IMR-90 (cell line): ENCODE data around the gene CNST. TPM values are rescaled to one million over a fixed set of nuclear protein-coding genes. Genes with fewer than 3 reads are reported as not detected.
A peak's percentile ranks its signal among the peaks of the same experiment; 100 is the strongest.

Experiments
- ATAC-seq: fragments of 200-7000 bp; cut with Tn5 transposase; 2 replicates; pipeline ENCODE4 v1.9.1; 2020; ENCODE audit warnings: low read depth, mild to moderate bottlenecking, moderate library complexity
- BruUV-seq: library from RNA; stranded (reverse); fragments of 400-500 nt; replicated peaks from 2 replicates; lab custom pipeline; 2021; lab: Mats Ljungman, UMichigan
- CTCF ChIA-PET: fragments of 300-600 bp; formaldehyde crosslinking; extraction: SDS; loops from one replicate; lab custom pipeline; 2021; ENCODE audit warnings: antibody characterized with exemption; lab: Yijun Ruan, JAX
- POLR2A ChIA-PET: fragments of 300-600 bp; sonication (Branson Sonifier 250); formaldehyde crosslinking; loops from one replicate; lab custom pipeline; 2022; ENCODE audit warnings: antibody characterized with exemption; ENCODE audit not compliant: unreplicated experiment; lab: Charles Lee
- DNase-seq: peaks from one replicate; pipeline ENCODE4 v3.0.0; 2013
- H2AFZ ChIP-seq: replicated peaks from 2 replicates; pipeline ENCODE3; 2013; ENCODE audit warnings: low read length, mild to moderate bottlenecking; ENCODE audit not compliant: poor library complexity
- H2AK5ac ChIP-seq: 2 replicates; pipeline ENCODE4 v1.6.1; 2013; ENCODE audit warnings: low read depth, low read length, inconsistent platforms
- H2AK9ac ChIP-seq: replicated peaks from 2 replicates; pipeline ENCODE3; 2013; ENCODE audit warnings: mild to moderate bottlenecking, low read depth, low read length, moderate library complexity; ENCODE audit not compliant: poor library complexity
- H2BK120ac ChIP-seq: 2 replicates; pipeline ENCODE4 v1.6.1; 2013; ENCODE audit warnings: low read depth, low read length, inconsistent platforms
- H2BK15ac ChIP-seq: 3 replicates; pipeline ENCODE4 v1.6.1; 2013; ENCODE audit warnings: low read depth, low read length, inconsistent platforms
- H2BK20ac ChIP-seq: 2 replicates; pipeline ENCODE4 v1.6.1; 2013; ENCODE audit warnings: low read depth, mild to moderate bottlenecking, inconsistent platforms, low read length, moderate library complexity
- H2BK5ac ChIP-seq: 2 replicates; pipeline ENCODE4 v1.6.1; 2013; ENCODE audit warnings: mild to moderate bottlenecking, low read depth, low read length, inconsistent platforms; ENCODE audit not compliant: poor library complexity, severe bottlenecking
- H3K14ac ChIP-seq: replicated peaks from 2 replicates; pipeline ENCODE4 v1.6.1; 2013; ENCODE audit warnings: low read depth, low read length, inconsistent platforms
- H3K18ac ChIP-seq: 2 replicates; pipeline ENCODE4 v1.6.1; 2013; ENCODE audit warnings: low read depth, low read length, control low read depth
- H3K23ac ChIP-seq: 2 replicates; pipeline ENCODE4 v1.6.1; 2013; ENCODE audit warnings: low read depth, low read length, inconsistent platforms
- H3K27ac ChIP-seq: 2 replicates; pipeline ENCODE4 v1.5.1; 2013; ENCODE audit warnings: mild to moderate bottlenecking, control low read depth, low read length; ENCODE audit not compliant: insufficient read depth
- H3K27me3 ChIP-seq: 2 replicates; pipeline ENCODE4 v1.6.1; 2013; ENCODE audit warnings: low read length; ENCODE audit not compliant: control insufficient read depth, insufficient read depth
- H3K36me3 ChIP-seq: 2 replicates; pipeline ENCODE4 v1.6.1; 2013; ENCODE audit warnings: low read length, mixed read lengths; ENCODE audit not compliant: control insufficient read depth, insufficient read depth
- H3K4ac ChIP-seq: 2 replicates; pipeline ENCODE4 v1.6.1; 2013; ENCODE audit warnings: low read depth, low read length, inconsistent platforms
- H3K4me1 ChIP-seq: 2 replicates; pipeline ENCODE4 v1.6.1; 2013; ENCODE audit warnings: low read length, mixed read lengths; ENCODE audit not compliant: control insufficient read depth, insufficient read depth
- H3K4me2 ChIP-seq: 2 replicates; pipeline ENCODE4 v1.6.1; 2013; ENCODE audit warnings: low read depth, mild to moderate bottlenecking, control low read depth, low read length, moderate library complexity
- H3K4me3 ChIP-seq: 2 replicates; pipeline ENCODE4 v1.5.1; 2013; ENCODE audit warnings: low read depth, mild to moderate bottlenecking, control low read depth, low read length, moderate library complexity; ENCODE audit not compliant: insufficient read depth
- H3K56ac ChIP-seq: 2 replicates; pipeline ENCODE4 v1.6.1; 2013; ENCODE audit warnings: low read length, inconsistent platforms; ENCODE audit not compliant: insufficient read depth; ENCODE audit errors: extremely low read depth
- H3K79me1 ChIP-seq, 2 experiments: 2 replicates each; pipeline ENCODE4 v1.6.1; 2013; ENCODE audit warnings: low read length in 2 of 2, inconsistent platforms in 1 of 2, low read depth in 1 of 2
- H3K9ac ChIP-seq: 2 replicates; pipeline ENCODE4 v1.6.1; 2013; ENCODE audit warnings: low read depth, low read length, control low read depth
- H3K9me1 ChIP-seq: 2 replicates; pipeline ENCODE4 v1.6.1; 2013; ENCODE audit warnings: low read length, inconsistent platforms; ENCODE audit not compliant: insufficient read depth
- H3K9me3 ChIP-seq: 2 replicates; pipeline ENCODE4 v1.6.1; 2013; ENCODE audit warnings: low read length; ENCODE audit not compliant: control insufficient read depth, insufficient read depth
- H4K20me1 ChIP-seq: 2 replicates; pipeline ENCODE4 v1.6.1; 2013; ENCODE audit warnings: low read length, inconsistent platforms; ENCODE audit not compliant: insufficient read depth
- H4K5ac ChIP-seq: 2 replicates; pipeline ENCODE4 v1.6.1; 2013; ENCODE audit warnings: mild to moderate bottlenecking, low read depth, low read length, control low read depth
- H4K8ac ChIP-seq, 2 experiments: 2 replicates each; pipeline ENCODE4 v1.6.1; 2013; ENCODE audit warnings: low read depth in 2 of 2, low read length in 2 of 2, control low read depth in 1 of 2, inconsistent platforms in 1 of 2
- H4K91ac ChIP-seq: 2 replicates; pipeline ENCODE4 v1.6.1; 2013; ENCODE audit warnings: low read depth, low read length, inconsistent platforms; ENCODE audit not compliant: insufficient read depth
- BHLHE40 ChIP-seq: fragments of 150-350 bp; IDR thresholded peaks from 2 replicates; pipeline ENCODE4 v1.6.1; 2016; ENCODE audit warnings: mild to moderate bottlenecking, low read depth, low read length
- CEBPB ChIP-seq: IDR thresholded peaks from 2 replicates; pipeline ENCODE4 v1.6.1; 2012; ENCODE audit warnings: low read depth, low read length, improper control_type of control experiment
- MAZ ChIP-seq: IDR thresholded peaks from 2 replicates; pipeline ENCODE4 v1.6.1; 2012; ENCODE audit warnings: low read depth, mild to moderate bottlenecking, low read length, improper control_type of control experiment, moderate library complexity, borderline replicate concordance
- POLR2A ChIP-seq: IDR thresholded peaks from 2 replicates; pipeline ENCODE4 v1.6.1; 2012; ENCODE audit warnings: mild to moderate bottlenecking, low read depth, low read length
- WGBS, 2 experiments: methylation state at CpG; one replicate each; pipeline versions ENCODE4 v1.1.5 to v1.1.7; 2013; ENCODE audit warnings: missing lambda C conversion rate in 2 of 2; ENCODE audit not compliant: insufficient read length in 1 of 2; ENCODE audit errors: extremely low coverage in 2 of 2; 5-methylcytosine and 5-hydroxymethylcytosine counted together
- dilution Hi-C: fragments of 300-500 bp; cut with HindIII; formaldehyde crosslinking; loops from one replicate; pipeline ENCODE4 v1.14.3; 2018; ENCODE audit warnings: low sequenced_read_pairs; ENCODE audit not compliant: unreplicated experiment
- in situ Hi-C: fragments of 300-500 bp; cut with MboI; formaldehyde crosslinking; loops from 3 replicates; pipeline ENCODE4 v1.14.3; 2019; ENCODE audit warnings: low sequenced_read_pairs, inconsistent platforms, mixed read lengths
- intact Hi-C: fragments of 100-400 bp; cut with micrococcal nuclease; formaldehyde crosslinking; loops from 2 replicates; pipeline ENCODE4 v1.10.0; 2022
- polyA plus RNA-seq, 3 experiments: library from polyadenylated mRNA; depleted of rRNA; stranded (reverse); fragments of >200 nt; gene quantifications; 2 replicates each; pipeline ENCODE4 v1.2.3, GENCODE V29; 2012; ENCODE audit warnings: low replicate concordance in 1 of 3
- total RNA-seq: library from RNA; depleted of rRNA; stranded (reverse); fragments of >200 nt; gene quantifications from 2 replicates; pipeline ENCODE4 v1.2.3, GENCODE V29; 2012

CNST gene
- total and polyA plus RNA-seq, 2 of the 4 experiments (the other 2 are of a cell fraction): 15.4 to 25.5 TPM

DNA sequence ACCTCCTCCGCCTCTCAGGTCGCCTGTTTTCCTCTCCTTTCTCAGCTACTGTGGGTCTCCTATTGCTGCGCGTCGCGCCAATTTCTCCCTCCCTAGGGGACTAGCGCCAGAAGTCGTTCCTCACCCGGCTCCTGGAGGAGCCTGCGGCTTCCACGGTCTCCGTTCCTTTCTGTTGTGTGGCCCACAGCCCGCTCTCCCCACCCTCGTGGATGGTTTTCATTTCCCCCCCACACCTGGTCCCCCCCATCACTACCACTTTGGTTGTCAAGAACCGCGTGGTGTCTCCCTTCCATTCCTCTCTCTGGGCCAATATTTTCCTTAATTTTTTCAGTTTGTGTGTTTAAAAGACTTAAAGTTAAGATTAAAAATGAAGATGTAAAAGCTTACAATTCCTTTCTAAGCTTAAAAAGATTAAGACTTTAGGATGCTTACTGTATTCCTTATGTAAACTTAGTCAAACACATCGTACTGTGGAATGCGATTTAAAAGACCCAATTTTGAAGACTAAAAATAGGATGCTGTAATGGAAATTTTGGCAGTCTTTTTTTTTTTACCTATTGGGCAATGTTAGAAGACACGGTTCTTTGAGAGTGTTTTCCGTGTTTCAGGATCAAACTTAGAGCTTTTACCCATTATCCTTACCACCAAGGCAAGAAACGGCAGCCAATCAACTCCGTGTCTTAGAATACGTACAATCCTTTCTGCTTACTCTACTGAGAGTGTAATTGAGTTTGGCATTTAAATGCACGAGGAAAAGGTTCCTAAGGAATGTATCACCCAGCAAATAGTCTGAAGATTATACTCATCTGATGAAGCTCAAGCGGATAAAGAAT, 773 bp downstream of the CNST start:
- peak overlapping the region; percentile 80 for H3K4me3 ChIP-seq
- peak overlapping the region; percentile 79 for H4K91ac ChIP-seq
- H3K56ac ChIP-seq: peak overlapping the region; percentile 85
- ATAC-seq: peak; percentile 22
- peak overlapping the region; percentile 80 for H3K23ac ChIP-seq
- peak overlapping the region; percentile 26; the same call in 1 of the 3 replicates for H2BK15ac ChIP-seq
- peak overlapping the region; percentile 68 for H2BK120ac ChIP-seq
- peak overlapping the region; percentile 73 for H3K27ac ChIP-seq
- TF ChIP-seq BHLHE40: peak; percentile 77; the same call in 1 of the 2 replicates
- TF ChIP-seq CEBPB: peak; percentile 81
- peak; percentile 19; the same call in 1 of the 2 replicates for TF ChIP-seq POLR2A
- TF ChIP-seq MAZ: no peak
- in situ Hi-C loops: no loop called here
- TSS peak; percentile 56 for BruUV-seq
- no peaks in the 10 kb centered on the region for H4K20me1 ChIP-seq
- ChIA-PET POLR2A (no interaction called here), CTCF (interaction anchor here (0.6 to 1.5 kb wide), 7 partner anchors 12 to 184 kb away, joined by 3 to 4 read pairs (median 3); partner anchors contain the start of gene SCCPDH)
- no peaks in the 10 kb centered on the region for H3K27me3 ChIP-seq
- H3K9me3 ChIP-seq: no peaks in the 10 kb centered on the region
- H3K36me3 ChIP-seq: peaks cover 4% of the 10 kb centered on the region; the same call in 1 of the 2 replicates
- H2BK20ac ChIP-seq: no peak overlapping the region
- dilution Hi-C loops: no loop called here
- H4K5ac ChIP-seq: peak overlapping the region; percentile 20; the same call in 1 of the 2 replicates
- peaks cover 5% of the 10 kb centered on the region; the same call in 1 of the 2 replicates for H3K4me1 ChIP-seq
- H2BK5ac ChIP-seq: peak overlapping the region; percentile 82
- H3K9ac ChIP-seq: peak overlapping the region; percentile 80
- H4K8ac ChIP-seq: peak overlapping the region; percentile 36 to 79; a peak in 2 of 4 replicates
- H3K14ac ChIP-seq: peak overlapping the region; percentile 92
- DNase-seq: peak; percentile 87
- no peak overlapping the region; the same call in 1 of the 2 replicates for H3K18ac ChIP-seq
- intact Hi-C loops: loop anchor here (1.0 to 5.0 kb wide), 6 partner anchors 26 to 185 kb away; no protein-coding TSS in a partner anchor
- peak overlapping the region; percentile 89 for H3K4ac ChIP-seq
- peaks cover 4% of the 10 kb centered on the region for H3K9me1 ChIP-seq
- peak overlapping the region; percentile 98 for H2AFZ ChIP-seq
- 0% methylated on average over 6 of the region's 25 CpGs; no CpG with 5 or more reads in 1 of the 2 experiments for WGBS, 2 experiments
- H3K79me1 ChIP-seq: peaks cover 16 to 59% of the 10 kb centered on the region in 2 experiments; a peak in 3 of 4 replicates
- peak overlapping the region; percentile 73 for H2AK5ac ChIP-seq
- peak overlapping the region; percentile 60 for H3K4me2 ChIP-seq
- peak overlapping the region; percentile 98 for H2AK9ac ChIP-seq
